Measurements from ENCODE around the gene FHIP2A.
A peak's percentile ranks its signal among the peaks of the same experiment; 100 is the strongest.
"Not testable (repeated sequence)": the region's sequence is repeated elsewhere in the genome, so short reads cannot be mapped to it uniquely, and the experiment has no call there.

The FHIP2A gene

GRCh38 chr10:114816308-114816707 lies 5.3 kb upstream of the FHIP2A start:
- no peak for DNase-seq

DNA sequence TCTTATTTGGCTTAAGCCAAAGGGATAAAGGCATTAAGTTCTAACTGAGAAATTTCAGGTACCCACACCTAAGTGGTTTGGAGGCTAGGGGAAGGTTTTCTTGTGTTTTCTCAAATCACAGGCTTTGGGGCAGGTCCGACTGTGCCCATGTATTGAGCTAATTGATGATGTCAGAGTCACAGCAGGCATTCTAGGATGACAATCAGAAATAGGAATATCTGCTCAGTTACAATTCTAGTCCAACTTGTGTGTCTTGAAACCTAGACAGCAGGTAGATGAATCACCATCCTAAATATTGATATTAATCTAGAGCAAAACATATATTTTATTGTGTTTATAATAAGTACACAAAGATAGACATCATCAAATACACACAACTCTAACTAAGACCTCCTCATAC lies 2.3 kb upstream of the FHIP2A start:
- no peak for DNase-seq

GRCh38 chr10:114821915-114822443 lies 399 bp downstream of the FHIP2A start:
- peak in 29 of 56 donors; percentile 16 to 79 (median 50) for DNase-seq

- peak in 34 of 56 donors; percentile 3 to 61 (median 32) for DNase-seq
These were observed 980 bp downstream of the FHIP2A start for GRCh38 chr10:114822444-114823076.

DNA sequence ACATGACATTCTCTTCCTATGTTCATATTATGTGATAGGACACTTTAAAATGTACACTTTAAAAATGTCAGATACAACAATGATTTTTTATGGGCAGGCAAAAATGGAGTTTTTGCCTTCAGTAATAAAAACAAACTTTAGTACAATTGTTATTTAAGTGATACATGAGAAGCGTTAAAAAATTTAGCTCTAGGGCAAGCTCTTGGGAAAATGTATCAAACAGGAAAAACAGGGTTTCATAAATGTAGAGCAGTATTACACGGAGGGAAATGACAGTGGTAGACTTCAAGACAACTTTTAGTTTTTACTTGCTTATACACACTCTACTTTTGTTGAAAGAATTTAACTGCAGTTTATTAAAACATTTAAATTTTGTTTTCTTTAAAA lies 1.5 kb downstream of the FHIP2A start:
- DNase-seq, result no peak

DNA sequence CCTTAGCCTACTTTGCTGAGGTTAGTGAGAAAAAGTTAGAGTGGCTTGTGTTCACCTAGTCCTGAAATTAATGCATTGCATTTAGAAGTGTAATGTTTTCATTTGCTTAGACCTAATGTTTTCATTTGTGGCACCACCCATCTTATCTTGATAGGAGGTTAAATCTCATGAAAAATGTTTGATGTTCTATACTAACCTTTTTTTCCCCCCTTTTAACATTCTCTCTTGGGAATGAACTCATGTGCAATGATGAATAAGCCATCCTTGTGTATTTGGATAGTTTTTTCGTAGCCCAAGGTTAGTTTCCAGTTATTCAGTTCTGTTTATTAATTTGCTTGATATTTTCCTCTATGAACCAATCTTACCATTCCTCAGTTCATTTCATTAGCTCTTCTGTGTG lies 2.8 kb downstream of the FHIP2A start:
- no peak for DNase-seq

- no peak for DNase-seq
These were observed 4.1 kb downstream of the FHIP2A start for GRCh38 chr10:114825513-114826253.

DNA sequence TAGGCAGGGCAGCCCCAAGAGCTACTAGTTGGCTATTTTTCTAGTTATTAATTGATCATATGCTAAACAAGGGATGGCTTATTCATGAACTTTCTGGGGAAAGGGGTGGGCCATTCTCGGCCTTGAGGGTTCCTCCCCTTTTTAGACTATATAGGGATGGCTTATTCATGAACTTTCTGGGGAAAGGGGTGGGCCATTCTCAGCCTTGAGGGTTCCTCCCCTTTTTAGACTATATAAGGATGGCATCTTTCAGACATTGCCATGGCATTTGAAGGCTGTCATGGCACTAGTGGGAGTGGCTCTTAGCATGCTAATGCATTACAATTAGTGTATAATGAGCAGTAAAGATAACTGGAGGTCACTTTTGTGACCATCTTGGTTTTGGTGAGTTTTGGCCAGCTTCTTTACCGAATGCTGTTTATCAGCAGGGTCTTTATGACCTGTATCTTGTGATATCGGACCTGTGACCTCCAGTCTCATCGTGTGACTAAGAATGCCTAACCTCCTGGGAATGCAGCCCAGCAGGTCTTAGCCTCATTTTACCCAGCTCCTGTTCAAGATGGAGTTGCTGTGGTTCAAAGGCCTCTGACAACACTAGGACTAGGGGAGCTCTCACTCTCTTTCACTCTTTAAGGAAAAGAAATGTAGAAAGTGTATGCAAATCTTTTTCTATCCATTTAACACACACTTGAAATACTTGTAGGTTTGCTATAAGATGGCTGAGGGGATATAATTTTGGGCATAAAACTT lies 7.8 kb downstream of the FHIP2A start:
- DNase-seq, result no peak

GRCh38 chr10:114831186-114831867 lies 9.7 kb downstream of the FHIP2A start:
- DNase-seq, result no peak

DNA sequence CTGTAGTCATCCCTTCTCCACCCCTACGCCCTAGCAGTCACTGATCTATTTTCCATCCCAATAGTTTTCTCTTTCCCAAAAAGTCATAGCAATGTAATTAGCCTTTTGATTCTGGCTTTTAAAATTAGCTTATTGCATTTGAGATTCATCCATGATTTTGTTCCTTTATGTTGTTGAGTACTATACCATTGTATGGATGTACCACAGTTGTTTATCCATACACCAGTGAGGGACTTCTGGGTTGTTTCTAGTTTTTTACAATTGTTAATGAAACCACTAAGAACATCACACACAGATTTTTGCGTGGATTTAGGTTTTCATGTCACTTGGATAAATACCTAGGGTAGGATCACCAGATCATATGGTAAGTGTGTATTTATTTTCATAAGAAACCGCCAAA lies 16.1 kb downstream of the FHIP2A start:
- no peak for DNase-seq

- no peak for DNase-seq
These were observed 18.3 kb downstream of the FHIP2A start for GRCh38 chr10:114839901-114840300.

DNA sequence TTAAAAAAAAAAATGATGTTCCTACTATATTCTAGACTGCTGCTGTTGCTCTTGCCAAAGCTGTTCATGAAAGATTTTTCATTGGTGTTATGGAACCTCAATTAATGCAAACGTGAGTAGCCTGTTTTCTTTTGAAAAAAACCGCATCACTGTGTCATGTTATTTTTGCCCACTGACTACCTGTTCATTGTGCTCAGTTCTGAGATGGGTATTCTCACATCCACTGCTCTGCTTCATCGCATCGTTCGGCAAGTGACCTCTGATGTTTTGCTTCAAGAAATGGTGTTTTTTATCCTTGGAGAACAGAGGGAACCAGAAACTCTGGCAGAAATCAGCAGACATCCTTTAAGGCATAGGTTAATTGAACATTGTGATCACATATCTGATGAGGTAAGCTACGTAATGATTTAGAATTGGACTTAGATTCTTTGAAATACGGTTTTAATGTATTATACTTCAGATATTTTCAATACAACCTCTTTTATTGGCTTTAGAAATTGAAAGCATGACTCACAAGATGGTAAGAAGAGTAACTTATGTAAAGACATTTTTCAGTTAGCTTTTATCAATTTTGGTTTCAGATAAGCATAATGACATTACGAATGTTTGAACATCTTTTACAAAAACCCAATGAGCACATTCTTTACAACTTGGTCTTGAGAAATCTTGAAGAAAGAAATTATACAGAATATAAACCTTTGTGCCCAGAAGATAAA lies 24.6 kb downstream of the FHIP2A start:
- DNase-seq, result no peak

- DNase-seq, result not testable (repeated sequence)
These were observed 25.9 kb downstream of the FHIP2A start for GRCh38 chr10:114847517-114847916.

GRCh38 chr10:114849674-114850073 lies 28.1 kb downstream of the FHIP2A start:
- no peak for DNase-seq

GRCh38 chr10:114850126-114850525 lies 28.5 kb downstream of the FHIP2A start:
- DNase-seq, result no peak

DNA sequence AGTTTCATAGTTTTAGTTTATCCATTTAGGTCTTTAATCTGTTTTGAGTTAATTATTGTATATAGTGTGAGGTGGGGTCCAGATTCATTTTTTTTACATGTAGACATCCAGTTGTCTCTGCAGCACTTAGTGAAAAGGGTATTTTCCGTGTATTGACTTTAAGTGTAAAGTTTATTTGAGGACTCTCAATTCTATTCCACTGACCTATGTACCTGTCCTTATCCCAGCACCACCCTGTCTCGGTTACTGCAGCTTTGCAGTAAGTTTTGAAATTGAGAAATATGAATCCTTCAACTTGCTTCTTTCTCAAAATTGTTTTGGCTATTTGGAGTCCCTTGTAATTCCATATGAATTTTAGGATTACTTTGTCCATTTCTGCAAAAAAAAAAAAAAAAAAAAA lies 29.8 kb downstream of the FHIP2A start:
- DNase-seq, result no peak

- DNase-seq, result no peak
These were observed 30.6 kb downstream of the FHIP2A start for GRCh38 chr10:114852197-114852596.

- no peak for DNase-seq
These were observed 33.3 kb downstream of the FHIP2A start for GRCh38 chr10:114854906-114855305.

GRCh38 chr10:114855776-114856543 lies 34.4 kb downstream of the FHIP2A start:
- DNase-seq, result no peak

All from nucleus accumbens (tissue), 56 donors.